MV-4-11 (cell line): ENCODE measurements around the gene EIF4G2.

Experiments used
- DNase-seq: peaks from one replicate; lab custom pipeline; 2025; lab: John Stamatoyannopoulos, UW

Gene EIF4G2

GRCh38 chr11:10771457-10771856 lies 37.3 kb downstream of the EIF4G2 start:
- DNase-seq = no peak

GRCh38 chr11:10770626-10771254 lies 38.0 kb downstream of the EIF4G2 start:
- DNase-seq = peak; percentile 27

- no peak for DNase-seq
Measured at GRCh38 chr11:10764412-10764811, 44.3 kb downstream of the EIF4G2 start.

- DNase-seq = no peak
Measured at GRCh38 chr11:10763766-10764165, 45.0 kb downstream of the EIF4G2 start.

- DNase-seq = no peak
Measured at GRCh38 chr11:10762913-10763421, 45.8 kb downstream of the EIF4G2 start.

- peak; percentile 74 for DNase-seq
Measured at GRCh38 chr11:10762185-10762584, 46.5 kb downstream of the EIF4G2 start.

- DNase-seq = no peak
Measured at GRCh38 chr11:10761085-10761698, 47.5 kb downstream of the EIF4G2 start.

- DNase-seq = peak; percentile 41
Measured at GRCh38 chr11:10758957-10759356, 49.8 kb downstream of the EIF4G2 start.

- no peak for DNase-seq
Measured at GRCh38 chr11:10752486-10752885, 56.2 kb downstream of the EIF4G2 start.

- DNase-seq = no peak
Measured at GRCh38 chr11:10752061-10752460, 56.7 kb downstream of the EIF4G2 start.

- no peak for DNase-seq
Measured at GRCh38 chr11:10751581-10751940, 57.2 kb downstream of the EIF4G2 start.

- peak; percentile 88 for DNase-seq
Measured at GRCh38 chr11:10750838-10751580, 57.7 kb downstream of the EIF4G2 start, which contains the start of gene CTR9. Gene CTR9 (plus strand): TSS chr11:10751246. CDS start chr11:10751413, 167 bp downstream.

- DNase-seq = no peak
Measured at GRCh38 chr11:10749476-10749875, 59.2 kb downstream of the EIF4G2 start.

GRCh38 chr11:10747733-10748132 lies 61.0 kb downstream of the EIF4G2 start:
- no peak for DNase-seq
